Prostate gland (tissue), 2 donors: ENCODE data around the gene CSNK1A1. TPM values are rescaled to one million over a fixed set of nuclear protein-coding genes. Genes with fewer than 3 reads are reported as not detected.

Experiments used
- DNase-seq: peaks from one replicate; pipeline ENCODE4 v3.0.0-alpha.2; 2019; ENCODE audit warnings: low spot score
- H3K27ac ChIP-seq, 2 donors: fragments of 200-600 bp; sonication (generic); 2 replicates each; pipeline ENCODE4 v1.5.1; 2017 to 2019
- H3K27me3 ChIP-seq: fragments of 200-600 bp; sonication (generic); replicated peaks from 2 replicates; pipeline ENCODE4 v1.5.1; 2019; ENCODE audit not compliant: insufficient read depth
- H3K36me3 ChIP-seq, 2 donors: fragments of 200-600 bp; sonication (generic); 1 replicate in 1 of 2; 2 replicates in 1 of 2; pipeline versions ENCODE4 v1.5.1 to v1.8.1; 2017 to 2019
- H3K4me1 ChIP-seq: fragments of 200-600 bp; sonication (generic); replicated peaks from 2 replicates; pipeline ENCODE4 v1.5.1; 2019
- H3K4me3 ChIP-seq, 2 donors: fragments of 200-600 bp; sonication (generic); 2 replicates each; pipeline ENCODE4 v1.5.1; 2017 to 2019
- H3K9me3 ChIP-seq: fragments of 200-600 bp; sonication (generic); 2 replicates; pipeline ENCODE4 v1.5.1; 2017
- POLR2A ChIP-seq: fragments of 450-650 bp; IDR thresholded peaks from one replicate; pipeline ENCODE4 v1.6.1; 2016; ENCODE audit warnings: antibody characterized with exemption, mild to moderate bottlenecking
- POLR2AphosphoS5 ChIP-seq: sonication (generic); formaldehyde crosslinking; IDR thresholded peaks from one replicate; pipeline ENCODE4 v1.6.1; 2017; ENCODE audit warnings: antibody characterized with exemption
- WGBS: methylation state at CpG from one replicate; pipeline ENCODE4 v1.1.5; 2018; 5-methylcytosine and 5-hydroxymethylcytosine counted together
- intact Hi-C: fragments of 100-400 bp; cut with DNase I; formaldehyde crosslinking; loops from one replicate; pipeline ENCODE4 v1.14.2; 2022
- total RNA-seq, 2 donors: library from RNA; depleted of rRNA; stranded (reverse); fragments of >200 nt; gene quantifications; one replicate each; pipeline ENCODE4 v1.1.0, GENCODE V29; 2016
- TF ChIP-seq, protein P1 (sequence below), 4 experiments: fragments of 200-600 bp in 2 of 4; fragments of 450-650 bp in 2 of 4; sonication (generic) in 2 of 4; IDR thresholded peaks; 1 replicate in 3 of 4; 2 replicates in 1 of 4; pipeline ENCODE4 v1.5.1; 2016 to 2019; ENCODE audit warnings: antibody characterized with exemption in 4 of 4, mild to moderate bottlenecking in 2 of 4, moderate library complexity in 2 of 4

The CSNK1A1 gene
- total RNA-seq, 2 donors from 2014 or later: 219 to 269 TPM

DNA sequence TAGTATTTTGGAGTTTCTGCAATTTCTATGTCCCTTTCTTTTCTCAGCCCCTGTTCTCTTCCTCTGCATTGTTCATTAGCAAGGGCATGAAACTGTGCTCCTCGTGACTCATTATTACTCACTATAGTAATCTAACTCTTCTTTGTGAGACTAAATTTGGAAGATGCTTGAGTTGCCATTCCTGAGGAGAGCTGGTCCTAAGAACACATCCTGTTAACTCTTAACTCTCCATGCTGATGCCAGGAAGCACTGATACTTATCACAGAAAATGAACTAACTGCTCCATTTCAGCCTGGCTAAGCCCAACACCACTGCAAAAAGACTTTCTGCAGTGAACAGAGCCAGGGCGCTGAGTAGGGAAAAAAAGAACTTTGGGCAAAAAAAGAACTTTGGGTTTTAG, 10.6 kb upstream of the CSNK1A1 start:
- Histone ChIP-seq H3K4me3 (no peak overlapping the region), H3K27ac (peak overlapping the region; percentile 68 to 71), H3K36me3 (no peaks in the 10 kb centered on the region), H3K9me3 (no peaks in the 10 kb centered on the region), H3K27me3 (no peaks in the 10 kb centered on the region), H3K4me1 (peaks cover 2% of the 10 kb centered on the region)
- DNase-seq: no peak
- WGBS: 33% methylated on average over 2 of the region's 2 CpGs
- intact Hi-C loops: loop anchor here (5.0 kb wide), 1 partner anchor 180 kb away; no protein-coding TSS in a partner anchor
- TF ChIP-seq POLR2AphosphoS5: peak; percentile 80
- TF ChIP-seq, protein P1, sequence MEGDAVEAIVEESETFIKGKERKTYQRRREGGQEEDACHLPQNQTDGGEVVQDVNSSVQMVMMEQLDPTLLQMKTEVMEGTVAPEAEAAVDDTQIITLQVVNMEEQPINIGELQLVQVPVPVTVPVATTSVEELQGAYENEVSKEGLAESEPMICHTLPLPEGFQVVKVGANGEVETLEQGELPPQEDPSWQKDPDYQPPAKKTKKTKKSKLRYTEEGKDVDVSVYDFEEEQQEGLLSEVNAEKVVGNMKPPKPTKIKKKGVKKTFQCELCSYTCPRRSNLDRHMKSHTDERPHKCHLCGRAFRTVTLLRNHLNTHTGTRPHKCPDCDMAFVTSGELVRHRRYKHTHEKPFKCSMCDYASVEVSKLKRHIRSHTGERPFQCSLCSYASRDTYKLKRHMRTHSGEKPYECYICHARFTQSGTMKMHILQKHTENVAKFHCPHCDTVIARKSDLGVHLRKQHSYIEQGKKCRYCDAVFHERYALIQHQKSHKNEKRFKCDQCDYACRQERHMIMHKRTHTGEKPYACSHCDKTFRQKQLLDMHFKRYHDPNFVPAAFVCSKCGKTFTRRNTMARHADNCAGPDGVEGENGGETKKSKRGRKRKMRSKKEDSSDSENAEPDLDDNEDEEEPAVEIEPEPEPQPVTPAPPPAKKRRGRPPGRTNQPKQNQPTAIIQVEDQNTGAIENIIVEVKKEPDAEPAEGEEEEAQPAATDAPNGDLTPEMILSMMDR (IDR thresholded peaks at IDR 0.05): no peak

DNA sequence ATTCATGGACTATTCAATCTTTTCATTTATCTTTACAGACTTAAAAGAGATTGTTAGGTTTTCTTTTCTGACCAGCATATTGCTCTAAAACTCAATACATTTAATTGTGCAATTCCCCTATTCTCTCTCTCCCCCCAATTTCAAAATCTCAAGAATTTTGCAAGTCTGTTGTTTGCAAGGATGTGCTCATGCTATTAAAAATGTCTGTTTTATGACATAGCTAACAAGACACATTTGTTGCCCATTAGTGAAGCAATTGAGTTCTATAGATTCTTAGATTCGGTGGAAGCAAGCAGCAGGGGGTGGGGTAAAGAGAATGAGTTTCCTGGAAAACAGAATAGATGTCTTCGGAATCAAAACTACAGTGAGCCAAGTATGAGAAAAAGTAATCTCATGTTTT, 8.5 kb upstream of the CSNK1A1 start:
- TF ChIP-seq, protein P1 (IDR thresholded peaks at IDR 0.05): no peak
- TF ChIP-seq POLR2A (no peak), POLR2AphosphoS5 (no peak)
- H3K27ac ChIP-seq: no peak overlapping the region
- DNase-seq: no peak
- H3K4me3 ChIP-seq: no peak overlapping the region
- intact Hi-C loops: loop anchor here (5.0 kb wide), 1 partner anchor 177 kb away; no protein-coding TSS in a partner anchor
- H3K36me3 ChIP-seq: no peaks in the 10 kb centered on the region
- 73% methylated on average over 2 of the region's 2 CpGs for WGBS
- no peaks in the 10 kb centered on the region for H3K9me3 ChIP-seq
- H3K27me3 ChIP-seq: no peaks in the 10 kb centered on the region
- H3K4me1 ChIP-seq: peaks cover 2% of the 10 kb centered on the region

DNA sequence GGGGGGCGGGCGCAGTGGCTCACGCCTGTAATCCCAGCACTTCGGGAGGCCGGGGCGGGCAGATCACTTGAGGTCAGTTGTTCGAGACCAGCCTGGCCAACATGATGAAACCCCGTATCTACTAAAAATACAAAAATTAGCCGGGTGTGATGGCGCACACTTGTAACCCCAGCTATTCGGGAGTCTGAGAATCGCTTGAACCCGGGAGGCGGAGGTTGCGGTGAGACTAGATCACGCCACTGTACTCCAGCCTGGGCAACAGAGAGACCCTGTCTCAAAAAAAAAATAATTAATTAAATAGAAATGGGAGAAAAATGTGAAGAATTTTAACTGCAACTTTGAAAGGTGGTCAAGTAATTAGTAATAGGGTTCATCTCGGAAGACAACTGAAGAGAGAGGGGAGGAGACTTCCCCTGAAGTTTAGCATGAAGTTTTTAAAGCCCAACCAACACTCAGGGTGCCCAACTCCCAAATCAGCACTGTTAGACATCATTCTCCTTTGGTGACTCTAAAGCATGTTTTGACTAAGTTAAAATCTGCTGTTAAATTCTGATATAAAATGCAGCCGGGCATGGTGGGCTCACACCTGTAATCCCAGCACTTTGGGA, 1.4 kb upstream of the CSNK1A1 start:
- TF ChIP-seq, protein P1 (IDR thresholded peaks at IDR 0.05): no peak
- TF ChIP-seq POLR2A (no peak), POLR2AphosphoS5 (no peak)

DNA sequence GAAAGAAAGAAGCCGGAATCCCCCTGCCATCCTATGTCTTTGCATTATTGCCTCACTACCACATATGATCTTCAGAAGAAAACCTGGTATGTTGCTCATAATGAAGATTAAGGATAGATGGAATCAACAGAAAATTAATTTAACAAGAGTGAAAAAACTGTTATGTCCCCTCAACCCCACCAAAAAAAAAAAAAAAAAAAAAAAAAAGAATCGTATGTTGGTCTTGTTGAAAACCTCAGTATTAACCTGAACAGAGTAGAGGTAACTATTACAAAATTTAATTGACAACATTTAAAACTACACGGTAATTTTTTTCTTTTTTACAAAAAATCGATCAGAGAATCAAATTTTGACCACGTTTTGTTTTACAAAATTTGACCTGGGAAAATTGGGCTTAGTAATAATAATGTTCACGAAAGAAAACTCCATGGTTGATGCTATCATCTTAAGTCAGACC, 827 bp upstream of the CSNK1A1 start:
- TF ChIP-seq POLR2A: no peak
- TF ChIP-seq, protein P1 (IDR thresholded peaks at IDR 0.05): no peak
- no peak for TF ChIP-seq POLR2AphosphoS5
- Histone ChIP-seq H3K27ac (peak overlapping the region; percentile 99), H3K4me1 (no peaks in the 10 kb centered on the region), H3K36me3 (no peaks in the 10 kb centered on the region), H3K4me3 (peak overlapping the region; percentile 87 to 94), H3K9me3 (no peaks in the 10 kb centered on the region), H3K27me3 (no peaks in the 10 kb centered on the region)
- intact Hi-C loops: loop anchor here (5.0 kb wide), 2 partner anchors 65 to 185 kb away; no protein-coding TSS in a partner anchor
- DNase-seq: no peak
- WGBS: 28% methylated on average over 6 of the region's 6 CpGs

More for the DNA sequence above, 1.4 kb upstream of the CSNK1A1 start:
- H3K27ac ChIP-seq: no peak overlapping the region
- H3K4me3 ChIP-seq: no peak overlapping the region
- H3K27me3 ChIP-seq: no peaks in the 10 kb centered on the region
- no peak for DNase-seq
- intact Hi-C loops: loop anchor here (5.0 kb wide), 2 partner anchors 65 to 185 kb away; no protein-coding TSS in a partner anchor
- no peaks in the 10 kb centered on the region for H3K36me3 ChIP-seq
- H3K4me1 ChIP-seq: no peaks in the 10 kb centered on the region
- no peaks in the 10 kb centered on the region for H3K9me3 ChIP-seq
- 91% methylated on average over 18 of the region's 18 CpGs for WGBS
